ENCODE results near the gene ZNF541. TPM values are rescaled to one million over a fixed set of nuclear protein-coding genes. Genes with fewer than 3 reads are reported as not detected.
"Not testable (repeated sequence)": the region's sequence is repeated elsewhere in the genome, so short reads cannot be mapped to it uniquely, and the experiment has no call there.

ZNF541 gene
- total and polyA plus RNA-seq, 2 donors from 2014 or later, result 0.69 to 0.86 TPM

DNA sequence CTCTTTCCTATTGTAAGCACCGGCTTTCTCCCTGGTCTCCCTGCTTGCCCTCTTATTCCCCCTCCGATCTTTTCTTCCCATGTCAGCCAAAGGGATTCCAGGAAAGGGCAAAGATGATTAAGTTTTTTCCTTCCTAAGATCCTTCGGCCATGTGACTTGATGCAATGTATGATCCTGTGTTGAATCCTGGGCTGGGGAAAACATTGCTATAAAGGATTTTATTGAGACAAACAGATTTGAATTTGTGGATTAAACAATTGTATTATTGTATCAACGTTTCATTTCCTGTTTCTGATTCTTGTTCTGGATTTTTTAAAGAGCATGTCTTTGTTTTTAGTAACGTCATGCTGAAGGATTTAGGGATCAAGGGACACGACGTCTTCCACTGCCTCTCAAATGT lies 16.9 kb upstream of the ZNF541 start:
- no peaks in the 10 kb centered on the region for H3K27me3 ChIP-seq (ENCODE audit: control insufficient read depth, insufficient read depth, low read length)
- no peak for TF ChIP-seq CTCF (IDR thresholded peaks at IDR 0.05; ENCODE audit: borderline replicate concordance, extremely low read depth, insufficient read depth)
- H3K36me3 ChIP-seq (ENCODE audit: control insufficient read depth in 2 of 3, insufficient read depth in 3 of 3, low read length in 3 of 3), result no peaks in the 10 kb centered on the region
- DNase-seq (no peak), FAIRE-seq (no peak)
- H3K4me3 ChIP-seq (ENCODE audit: low read length in 3 of 3), result no peak overlapping the region
- H3K27ac ChIP-seq (ENCODE audit: low read depth in 2 of 2, low read length in 2 of 2), result no peak overlapping the region
- H3K4me1 ChIP-seq (ENCODE audit: control insufficient read depth in 2 of 3, insufficient read depth in 2 of 3, low read depth in 1 of 3, low read length in 3 of 3), result no peaks in the 10 kb centered on the region
- intact Hi-C loops (cut with DNase I), result no loop called here
- H3K9ac ChIP-seq (ENCODE audit: low read length in 3 of 3), result no peak overlapping the region
- peaks cover 0 to 6% (median 4%) of the 10 kb centered on the region in 3 donors for H3K9me3 ChIP-seq (ENCODE audit: control insufficient read depth in 2 of 3, insufficient read depth in 1 of 3, low read length in 3 of 3)

DNA sequence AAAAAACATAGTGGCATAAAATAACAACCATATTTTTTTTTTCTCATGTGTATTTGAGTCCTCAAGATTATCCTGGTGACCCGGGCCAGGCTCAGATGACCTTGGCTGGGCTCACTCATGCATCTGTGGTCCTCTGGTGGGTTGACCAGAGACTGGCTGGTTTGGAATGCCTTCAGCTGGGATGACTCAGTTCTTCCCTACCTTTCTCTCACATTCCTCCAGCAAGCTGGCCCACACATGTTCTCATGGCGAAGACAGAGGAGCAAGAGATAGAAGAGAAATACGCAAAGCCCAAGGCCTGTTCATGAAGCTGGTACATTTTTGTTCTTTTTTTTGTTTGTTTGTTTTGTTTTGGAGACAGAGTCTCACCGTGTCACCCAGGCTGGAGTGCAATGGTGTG lies 14.3 kb upstream of the ZNF541 start:
- intact Hi-C loops (cut with DNase I), result no loop called here
- Histone ChIP-seq H3K4me1 (ENCODE audit: control insufficient read depth in 2 of 3, insufficient read depth in 2 of 3, low read depth in 1 of 3, low read length in 3 of 3) (no peaks in the 10 kb centered on the region), H3K9me3 (ENCODE audit: control insufficient read depth in 2 of 3, insufficient read depth in 1 of 3, low read length in 3 of 3) (peaks cover 0 to 6% (median 4%) of the 10 kb centered on the region in 3 donors), H3K27me3 (ENCODE audit: control insufficient read depth, insufficient read depth, low read length) (no peaks in the 10 kb centered on the region), H3K9ac (ENCODE audit: low read length in 3 of 3) (no peak overlapping the region), H3K27ac (ENCODE audit: low read depth in 2 of 2, low read length in 2 of 2) (no peak overlapping the region), H3K36me3 (ENCODE audit: control insufficient read depth in 2 of 3, insufficient read depth in 3 of 3, low read length in 3 of 3) (no peaks in the 10 kb centered on the region), H3K4me3 (ENCODE audit: low read length in 3 of 3) (no peak overlapping the region)
- no peak for DNase-seq
- no peak for TF ChIP-seq CTCF (IDR thresholded peaks at IDR 0.05; ENCODE audit: borderline replicate concordance, extremely low read depth, insufficient read depth)
- no peak for FAIRE-seq

- DNase-seq; H3K9ac ChIP-seq (ENCODE audit: low read length in 3 of 3); H3K36me3 ChIP-seq (ENCODE audit: control insufficient read depth in 2 of 3, insufficient read depth in 3 of 3, low read length in 3 of 3); H3K4me1 ChIP-seq (ENCODE audit: control insufficient read depth in 2 of 3, insufficient read depth in 2 of 3, low read depth in 1 of 3, low read length in 3 of 3); intact Hi-C loops (cut with DNase I); H3K9me3 ChIP-seq (ENCODE audit: control insufficient read depth in 2 of 3, insufficient read depth in 1 of 3, low read length in 3 of 3); H3K27ac ChIP-seq (ENCODE audit: low read depth in 2 of 2, low read length in 2 of 2); H3K27me3 ChIP-seq (ENCODE audit: control insufficient read depth, insufficient read depth, low read length); FAIRE-seq; H3K4me3 ChIP-seq (ENCODE audit: low read length in 3 of 3): not testable (repeated sequence)
Observed at GRCh38 chr19:47583161-47583560, 10.2 kb upstream of the ZNF541 start.

DNA sequence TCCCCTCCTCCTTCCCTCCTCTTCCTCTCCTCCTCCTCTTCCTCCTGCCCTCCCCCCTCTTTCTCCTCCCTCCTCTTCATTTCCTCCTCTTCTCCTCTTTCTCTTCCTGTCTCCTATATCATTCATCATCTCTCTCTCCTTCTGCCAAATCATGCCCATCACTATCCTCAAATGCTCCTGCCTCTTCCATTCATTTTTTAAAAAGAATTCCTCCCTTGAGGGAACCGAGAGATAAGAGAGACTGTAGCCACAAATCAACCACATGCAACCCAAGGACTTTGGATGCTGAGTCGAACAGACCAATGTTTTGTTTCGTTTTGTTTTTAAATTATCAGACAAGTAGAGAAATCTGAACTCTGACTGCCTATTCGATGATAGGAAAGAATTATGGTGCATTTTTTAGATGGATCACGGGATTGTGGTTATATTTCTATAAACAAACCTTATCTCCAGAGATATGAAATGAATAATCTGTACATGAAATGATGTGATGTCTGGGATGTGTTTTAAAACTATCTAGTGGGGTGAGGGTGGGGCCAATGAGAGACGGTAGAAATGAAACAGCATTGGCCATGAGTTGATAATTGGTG lies 9.5 kb upstream of the ZNF541 start:
- no peak for TF ChIP-seq CTCF (IDR thresholded peaks at IDR 0.05; ENCODE audit: borderline replicate concordance, extremely low read depth, insufficient read depth)
- Histone ChIP-seq H3K4me1 (ENCODE audit: control insufficient read depth in 2 of 3, insufficient read depth in 2 of 3, low read depth in 1 of 3, low read length in 3 of 3) (peaks cover 0 to 2% (median 0%) of the 10 kb centered on the region in 3 donors), H3K27ac (ENCODE audit: low read depth in 2 of 2, low read length in 2 of 2) (no peak overlapping the region), H3K36me3 (ENCODE audit: control insufficient read depth in 2 of 3, insufficient read depth in 3 of 3, low read length in 3 of 3) (no peaks in the 10 kb centered on the region), H3K27me3 (ENCODE audit: control insufficient read depth, insufficient read depth, low read length) (no peaks in the 10 kb centered on the region), H3K9ac (ENCODE audit: low read length in 3 of 3) (no peak overlapping the region), H3K4me3 (ENCODE audit: low read length in 3 of 3) (no peak overlapping the region), H3K9me3 (ENCODE audit: control insufficient read depth in 2 of 3, insufficient read depth in 1 of 3, low read length in 3 of 3) (peaks cover 0 to 6% (median 4%) of the 10 kb centered on the region in 3 donors)
- FAIRE-seq (no peak), DNase-seq (no peak)
- intact Hi-C loops (cut with DNase I), result no loop called here

Measured in kidney (tissue), 14 donors.